DLD1 (cell line): ENCODE measurements around the gene PLEKHA6.

Experiments
- in situ Hi-C: cut with HindIII; loops from 2 replicates; pipeline ENCODE4 v1.10.0; 2017; ENCODE audit warnings: low sequenced_read_pairs

PLEKHA6 gene

GRCh38 chr1:204223129-204223860, 136.4 kb downstream of the PLEKHA6 start:
- in situ Hi-C loops = no loop called here

GRCh38 chr1:204222764-204223055, 137.0 kb downstream of the PLEKHA6 start:
- in situ Hi-C loops = no loop called here

- in situ Hi-C loops = no loop called here
These were observed 137.5 kb downstream of the PLEKHA6 start for GRCh38 chr1:204222006-204222763.

- in situ Hi-C loops = no loop called here
These were observed 138.5 kb downstream of the PLEKHA6 start for GRCh38 chr1:204221271-204221670.

- in situ Hi-C loops = no loop called here
These were observed 139.6 kb downstream of the PLEKHA6 start for GRCh38 chr1:204219971-204220616.

GRCh38 chr1:204218552-204218951, 141.2 kb downstream of the PLEKHA6 start:
- in situ Hi-C loops = no loop called here

- in situ Hi-C loops = no loop called here
These were observed 142.1 kb downstream of the PLEKHA6 start for GRCh38 chr1:204217648-204218000.

- in situ Hi-C loops = no loop called here
These were observed 142.7 kb downstream of the PLEKHA6 start for GRCh38 chr1:204216880-204217647.

GRCh38 chr1:204216236-204216635, 143.5 kb downstream of the PLEKHA6 start:
- in situ Hi-C loops = no loop called here

- in situ Hi-C loops = no loop called here
These were observed 145.8 kb downstream of the PLEKHA6 start, which contains the start of gene GOLT1A for GRCh38 chr1:204213668-204214662. GOLT1A (minus strand) TSS chr1:204213988; CDS start chr1:204213906, 82 bp downstream.

- in situ Hi-C loops = no loop called here
These were observed 147.0 kb downstream of the PLEKHA6 start for GRCh38 chr1:204212715-204213114.

- in situ Hi-C loops = no loop called here
These were observed 148.7 kb downstream of the PLEKHA6 start for GRCh38 chr1:204211046-204211445.

- in situ Hi-C loops = no loop called here
These were observed 152.6 kb downstream of the PLEKHA6 start for GRCh38 chr1:204207136-204207616.

GRCh38 chr1:204206121-204206520, 153.6 kb downstream of the PLEKHA6 start:
- in situ Hi-C loops = no loop called here

- in situ Hi-C loops = no loop called here
These were observed 154.2 kb downstream of the PLEKHA6 start for GRCh38 chr1:204205486-204205885.

- in situ Hi-C loops = no loop called here
These were observed 154.8 kb downstream of the PLEKHA6 start for GRCh38 chr1:204204944-204205343.

GRCh38 chr1:204203206-204203767, 156.4 kb downstream of the PLEKHA6 start:
- in situ Hi-C loops = no loop called here

GRCh38 chr1:204202481-204202880, 157.2 kb downstream of the PLEKHA6 start:
- in situ Hi-C loops = no loop called here

GRCh38 chr1:204201348-204202040, 158.2 kb downstream of the PLEKHA6 start:
- in situ Hi-C loops = no loop called here
